ENCODE data around the gene CAMK2D. TPM values are rescaled to one million over a fixed set of nuclear protein-coding genes. Genes with fewer than 3 reads are reported as not detected.

Gene CAMK2D
- total RNA-seq, 1 experiment from 2014 or later, result 7.1 TPM

DNA sequence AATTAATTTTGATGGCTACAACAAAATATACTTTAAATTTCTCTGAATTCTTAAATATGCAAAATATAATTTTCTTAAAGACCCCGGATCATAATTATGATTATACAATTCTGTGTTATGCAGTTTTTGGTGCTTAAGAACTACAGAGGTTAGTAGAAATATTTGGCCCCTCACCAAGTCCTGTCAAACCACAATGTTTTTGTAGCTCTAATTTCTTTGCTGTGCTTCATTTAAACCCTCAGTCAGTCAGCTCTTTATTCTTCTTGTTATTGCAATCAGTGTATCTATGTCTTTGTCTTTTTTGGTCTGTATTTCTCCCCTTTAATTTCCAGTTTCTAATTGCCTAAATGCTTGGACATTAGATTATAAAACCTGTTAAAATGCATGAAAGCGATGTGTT, 186.1 kb downstream of the CAMK2D start:
- no peaks in the 10 kb centered on the region for H3K79me2 ChIP-seq (ENCODE audit: low read depth)
- no peaks in the 10 kb centered on the region for H3K27me3 ChIP-seq (ENCODE audit: insufficient read depth, low read depth)
- no peaks in the 10 kb centered on the region for H4K20me1 ChIP-seq (ENCODE audit: insufficient read depth)
- intact Hi-C loops (cut with micrococcal nuclease; ENCODE audit: unreplicated experiment), result no loop called here
- DNase-seq, result no peak
- CTCF ChIA-PET, result no interaction called here
- TF ChIP-seq EZH2 (IDR thresholded peaks at IDR 0.05; ENCODE audit: low read depth) (no peak), CTCF (conservative IDR thresholded peaks at IDR 0.05) (no peak)
- H3K9me3 ChIP-seq (ENCODE audit: insufficient read depth, low read depth), result no peaks in the 10 kb centered on the region
- H3K4me2 ChIP-seq, result no peak overlapping the region
- no peaks in the 10 kb centered on the region for H3K9me2 ChIP-seq (ENCODE audit: insufficient read depth)
- no peaks in the 10 kb centered on the region for H3K36me3 ChIP-seq (ENCODE audit: low read depth)
- no peak overlapping the region for H3K4me3 ChIP-seq
- no peak overlapping the region for H3K27ac ChIP-seq
- POLR2A ChIA-PET (ENCODE audit: unreplicated experiment), result no interaction called here
- no peaks in the 10 kb centered on the region for H3K4me1 ChIP-seq (replicated peaks; ENCODE audit: insufficient read depth)
- no peak overlapping the region for H2AFZ ChIP-seq
- H3F3A ChIP-seq (ENCODE audit: insufficient read depth, low read depth), result no peaks in the 10 kb centered on the region
- no TSS peak for BruUV-seq (replicated peaks)

DNA sequence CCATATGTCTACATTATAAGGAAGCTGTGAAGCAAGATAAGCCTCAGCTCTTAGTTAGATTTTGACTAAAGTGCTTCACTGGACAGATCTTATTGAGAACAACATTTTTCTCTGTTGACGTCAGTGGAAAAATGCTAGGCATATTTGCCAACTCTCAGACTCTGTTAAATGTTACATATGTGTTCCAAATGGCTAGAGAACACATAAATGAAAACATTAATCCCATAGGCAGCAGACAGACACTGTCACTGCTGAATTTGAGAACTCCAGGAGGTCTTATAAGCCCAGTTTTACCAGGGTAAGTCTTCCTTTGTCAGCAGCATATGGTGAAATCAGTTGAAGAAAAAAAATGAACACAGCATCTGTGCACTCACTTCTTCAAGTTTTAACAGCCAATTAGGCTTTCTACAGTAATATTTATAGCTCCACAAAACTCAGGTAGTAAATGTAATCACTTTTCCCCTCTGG, 186.9 kb downstream of the CAMK2D start:
- H3K27me3 ChIP-seq (ENCODE audit: insufficient read depth, low read depth), result no peaks in the 10 kb centered on the region
- H3K27ac ChIP-seq, result no peak overlapping the region
- H3K4me3 ChIP-seq, result no peak overlapping the region
- no TSS peak for BruUV-seq (replicated peaks)
- no peaks in the 10 kb centered on the region for H3F3A ChIP-seq (ENCODE audit: insufficient read depth, low read depth)
- CTCF ChIA-PET, result no interaction called here
- H2AFZ ChIP-seq, result no peak overlapping the region
- intact Hi-C loops (cut with micrococcal nuclease; ENCODE audit: unreplicated experiment), result no loop called here
- no peak for DNase-seq
- H3K4me2 ChIP-seq, result no peak overlapping the region
- POLR2A ChIA-PET (ENCODE audit: unreplicated experiment), result no interaction called here
- no peaks in the 10 kb centered on the region for H3K4me1 ChIP-seq (replicated peaks; ENCODE audit: insufficient read depth)
- no peaks in the 10 kb centered on the region for H3K36me3 ChIP-seq (ENCODE audit: low read depth)
- no peaks in the 10 kb centered on the region for H3K9me3 ChIP-seq (ENCODE audit: insufficient read depth, low read depth)
- no peaks in the 10 kb centered on the region for H3K9me2 ChIP-seq (ENCODE audit: insufficient read depth)
- H3K79me2 ChIP-seq (ENCODE audit: low read depth), result no peaks in the 10 kb centered on the region
- no peaks in the 10 kb centered on the region for H4K20me1 ChIP-seq (ENCODE audit: insufficient read depth)
- TF ChIP-seq EZH2 (IDR thresholded peaks at IDR 0.05; ENCODE audit: low read depth) (no peak), CTCF (conservative IDR thresholded peaks at IDR 0.05) (no peak)

DNA sequence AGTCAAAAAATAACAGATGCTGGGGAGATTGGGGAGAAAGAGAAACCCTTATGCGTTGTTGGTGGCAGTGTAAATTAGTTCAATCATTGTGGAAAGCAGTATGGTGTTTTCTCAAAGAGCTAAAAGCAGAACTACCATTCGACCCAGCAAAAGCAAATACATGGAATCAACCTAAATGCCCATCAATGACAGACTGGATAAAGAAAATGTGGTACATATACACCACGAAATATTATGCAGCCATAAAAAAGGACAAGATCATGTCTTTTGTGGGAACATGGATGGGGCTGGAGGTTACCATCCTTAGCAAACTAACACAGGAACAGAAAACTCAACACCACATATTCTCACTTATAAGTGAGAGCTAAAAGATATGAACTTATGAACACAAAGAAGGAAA, 188.9 kb downstream of the CAMK2D start:
- no peak overlapping the region for H3K4me2 ChIP-seq
- no peak overlapping the region for H3K4me3 ChIP-seq
- H4K20me1 ChIP-seq (ENCODE audit: insufficient read depth), result no peaks in the 10 kb centered on the region
- H3K27ac ChIP-seq, result no peak overlapping the region
- H3K79me2 ChIP-seq (ENCODE audit: low read depth), result no peaks in the 10 kb centered on the region
- BruUV-seq (replicated peaks), result no TSS peak
- H3F3A ChIP-seq (ENCODE audit: insufficient read depth, low read depth), result no peaks in the 10 kb centered on the region
- H2AFZ ChIP-seq, result no peak overlapping the region
- POLR2A ChIA-PET (ENCODE audit: unreplicated experiment), result no interaction called here
- H3K9me3 ChIP-seq (ENCODE audit: insufficient read depth, low read depth), result no peaks in the 10 kb centered on the region
- CTCF ChIA-PET, result no interaction called here
- TF ChIP-seq EZH2 (IDR thresholded peaks at IDR 0.05; ENCODE audit: low read depth) (no peak), CTCF (conservative IDR thresholded peaks at IDR 0.05) (no peak)
- no peaks in the 10 kb centered on the region for H3K9me2 ChIP-seq (ENCODE audit: insufficient read depth)
- intact Hi-C loops (cut with micrococcal nuclease; ENCODE audit: unreplicated experiment), result no loop called here
- no peaks in the 10 kb centered on the region for H3K36me3 ChIP-seq (ENCODE audit: low read depth)
- no peaks in the 10 kb centered on the region for H3K4me1 ChIP-seq (replicated peaks; ENCODE audit: insufficient read depth)
- no peaks in the 10 kb centered on the region for H3K27me3 ChIP-seq (ENCODE audit: insufficient read depth, low read depth)
- no peak for DNase-seq

All from PC-9 (cell line).